ENCODE measurements around the gene CWC27.

DNA sequence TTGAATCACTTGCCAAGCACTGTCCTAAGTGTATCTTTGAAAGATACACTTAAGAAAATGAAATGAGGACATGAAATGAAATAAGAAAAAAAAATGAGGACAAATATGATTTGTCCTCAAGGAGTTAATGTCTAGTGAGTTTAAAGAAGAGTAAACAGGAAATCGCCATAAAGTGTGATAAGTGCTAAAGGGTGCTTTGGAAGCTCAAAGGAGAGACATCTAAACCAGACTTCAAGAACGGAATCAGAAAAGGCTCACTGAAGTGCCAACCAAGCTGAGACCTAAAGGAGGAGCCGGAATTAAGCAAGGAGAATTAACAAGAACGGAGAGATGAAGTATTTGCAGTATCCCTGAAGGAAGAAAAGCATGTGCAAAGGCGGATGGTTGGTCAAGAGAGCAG is 200.8 kb downstream of the CWC27 start:
- TF ChIP-seq, protein P1, sequence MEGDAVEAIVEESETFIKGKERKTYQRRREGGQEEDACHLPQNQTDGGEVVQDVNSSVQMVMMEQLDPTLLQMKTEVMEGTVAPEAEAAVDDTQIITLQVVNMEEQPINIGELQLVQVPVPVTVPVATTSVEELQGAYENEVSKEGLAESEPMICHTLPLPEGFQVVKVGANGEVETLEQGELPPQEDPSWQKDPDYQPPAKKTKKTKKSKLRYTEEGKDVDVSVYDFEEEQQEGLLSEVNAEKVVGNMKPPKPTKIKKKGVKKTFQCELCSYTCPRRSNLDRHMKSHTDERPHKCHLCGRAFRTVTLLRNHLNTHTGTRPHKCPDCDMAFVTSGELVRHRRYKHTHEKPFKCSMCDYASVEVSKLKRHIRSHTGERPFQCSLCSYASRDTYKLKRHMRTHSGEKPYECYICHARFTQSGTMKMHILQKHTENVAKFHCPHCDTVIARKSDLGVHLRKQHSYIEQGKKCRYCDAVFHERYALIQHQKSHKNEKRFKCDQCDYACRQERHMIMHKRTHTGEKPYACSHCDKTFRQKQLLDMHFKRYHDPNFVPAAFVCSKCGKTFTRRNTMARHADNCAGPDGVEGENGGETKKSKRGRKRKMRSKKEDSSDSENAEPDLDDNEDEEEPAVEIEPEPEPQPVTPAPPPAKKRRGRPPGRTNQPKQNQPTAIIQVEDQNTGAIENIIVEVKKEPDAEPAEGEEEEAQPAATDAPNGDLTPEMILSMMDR (IDR thresholded peaks at IDR 0.05; ENCODE audit: low read length) = no peak
- TF ChIP-seq EZH2 (IDR thresholded peaks at IDR 0.05; ENCODE audit: borderline replicate concordance, low read length) = no peak
